ENCODE measurements around the gene MAPK10.

DNA sequence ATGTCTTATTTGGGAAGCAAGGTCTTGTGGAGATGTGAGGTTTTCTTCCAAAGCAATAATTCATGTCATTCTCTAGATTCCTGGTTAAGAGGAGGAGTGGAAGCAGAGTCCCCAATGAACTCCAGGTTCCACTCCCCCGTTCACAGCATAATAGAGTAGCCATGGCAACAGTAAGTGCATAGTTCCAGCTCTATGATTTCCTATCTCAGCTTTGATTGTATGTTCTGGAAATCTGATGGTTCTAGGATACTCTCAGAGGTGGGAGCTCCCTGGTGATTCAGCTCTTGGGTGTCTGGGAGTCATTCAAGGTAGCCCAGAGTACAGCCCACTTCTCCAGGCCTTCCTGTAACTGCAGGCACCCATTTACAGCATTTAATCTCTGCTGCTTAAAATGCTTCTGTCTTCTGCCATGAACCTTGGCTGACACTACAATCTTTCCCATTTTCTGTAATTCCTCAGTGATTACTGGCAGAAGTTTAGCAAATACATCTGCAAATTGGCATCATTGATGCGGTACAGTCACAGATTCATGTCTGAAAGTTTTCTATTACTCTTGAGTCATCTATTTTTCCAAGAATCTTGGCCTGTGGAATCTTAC is 242.0 kb downstream of the MAPK10 start:
- TF ChIP-seq, protein P1, sequence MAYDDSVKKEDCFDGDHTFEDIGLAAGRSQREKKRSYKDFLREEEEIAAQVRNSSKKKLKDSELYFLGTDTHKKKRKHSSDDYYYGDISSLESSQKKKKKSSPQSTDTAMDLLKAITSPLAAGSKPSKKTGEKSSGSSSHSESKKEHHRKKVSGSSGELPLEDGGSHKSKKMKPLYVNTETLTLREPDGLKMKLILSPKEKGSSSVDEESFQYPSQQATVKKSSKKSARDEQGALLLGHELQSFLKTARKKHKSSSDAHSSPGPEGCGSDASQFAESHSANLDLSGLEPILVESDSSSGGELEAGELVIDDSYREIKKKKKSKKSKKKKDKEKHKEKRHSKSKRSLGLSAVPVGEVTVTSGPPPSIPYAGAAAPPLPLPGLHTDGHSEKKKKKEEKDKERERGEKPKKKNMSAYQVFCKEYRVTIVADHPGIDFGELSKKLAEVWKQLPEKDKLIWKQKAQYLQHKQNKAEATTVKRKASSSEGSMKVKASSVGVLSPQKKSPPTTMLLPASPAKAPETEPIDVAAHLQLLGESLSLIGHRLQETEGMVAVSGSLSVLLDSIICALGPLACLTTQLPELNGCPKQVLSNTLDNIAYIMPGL (CRISPR knock-in tag; IDR thresholded peaks at IDR 0.05) = no peak
- no peak for TF ChIP-seq ZNF121 (CRISPR knock-in tag; IDR thresholded peaks at IDR 0.05)

Data from WTC11 (cell line).